Loucy (cell line): ENCODE measurements around the gene BEND7.

Experiments
- EZH2phosphoT487 ChIP-seq: fragments of 200-600 bp; IDR thresholded peaks from 2 replicates; pipeline ENCODE4 v1.6.1; 2018; ENCODE audit warnings: antibody characterized with exemption, mild to moderate bottlenecking, moderate library complexity, borderline replicate concordance
- TF ChIP-seq, protein P1 (sequence below): fragments of 200-600 bp; sonication (generic); conservative IDR thresholded peaks from 2 replicates; pipeline ENCODE4 v1.5.1; 2014; ENCODE audit warnings: mild to moderate bottlenecking, antibody characterized with exemption, low read length

DNA sequence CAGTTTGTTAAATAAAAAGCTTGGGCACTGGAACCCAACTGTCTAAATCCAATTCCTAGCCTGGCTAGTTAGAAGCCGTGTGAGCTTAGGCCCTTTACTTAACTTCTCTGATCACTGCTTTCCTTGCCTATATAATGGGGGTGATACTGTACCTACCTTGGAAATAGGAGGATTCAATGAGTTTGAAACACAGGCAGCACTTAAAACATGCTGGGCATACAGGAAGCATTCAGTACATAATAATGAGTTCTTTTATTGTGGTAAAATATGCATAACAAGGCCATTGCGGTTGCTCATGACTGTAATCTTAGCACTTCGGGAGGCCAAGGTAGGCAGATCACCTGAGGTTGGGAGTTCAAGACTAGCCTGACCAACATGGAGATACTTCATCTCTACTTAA, 133.3 kb downstream of the BEND7 start:
- TF ChIP-seq, protein P1, sequence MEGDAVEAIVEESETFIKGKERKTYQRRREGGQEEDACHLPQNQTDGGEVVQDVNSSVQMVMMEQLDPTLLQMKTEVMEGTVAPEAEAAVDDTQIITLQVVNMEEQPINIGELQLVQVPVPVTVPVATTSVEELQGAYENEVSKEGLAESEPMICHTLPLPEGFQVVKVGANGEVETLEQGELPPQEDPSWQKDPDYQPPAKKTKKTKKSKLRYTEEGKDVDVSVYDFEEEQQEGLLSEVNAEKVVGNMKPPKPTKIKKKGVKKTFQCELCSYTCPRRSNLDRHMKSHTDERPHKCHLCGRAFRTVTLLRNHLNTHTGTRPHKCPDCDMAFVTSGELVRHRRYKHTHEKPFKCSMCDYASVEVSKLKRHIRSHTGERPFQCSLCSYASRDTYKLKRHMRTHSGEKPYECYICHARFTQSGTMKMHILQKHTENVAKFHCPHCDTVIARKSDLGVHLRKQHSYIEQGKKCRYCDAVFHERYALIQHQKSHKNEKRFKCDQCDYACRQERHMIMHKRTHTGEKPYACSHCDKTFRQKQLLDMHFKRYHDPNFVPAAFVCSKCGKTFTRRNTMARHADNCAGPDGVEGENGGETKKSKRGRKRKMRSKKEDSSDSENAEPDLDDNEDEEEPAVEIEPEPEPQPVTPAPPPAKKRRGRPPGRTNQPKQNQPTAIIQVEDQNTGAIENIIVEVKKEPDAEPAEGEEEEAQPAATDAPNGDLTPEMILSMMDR, result no peak
- TF ChIP-seq EZH2phosphoT487, result no peak
